Fibroblast of peridontal ligament (primary cell): ENCODE data around the gene GRIFIN.

Source experiments
- DNase-seq: peaks from one replicate; pipeline ENCODE4 v3.0.0-alpha.2; 2010; ENCODE audit errors: extremely low read depth

GRIFIN gene, protein sequence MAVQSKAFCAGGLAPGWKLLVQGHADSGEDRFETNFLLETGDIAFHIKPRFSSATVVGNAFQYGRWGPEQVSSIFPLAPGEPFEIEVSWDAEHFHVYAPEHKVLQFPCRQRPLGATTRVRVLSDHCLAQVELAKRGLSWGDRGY

DNA sequence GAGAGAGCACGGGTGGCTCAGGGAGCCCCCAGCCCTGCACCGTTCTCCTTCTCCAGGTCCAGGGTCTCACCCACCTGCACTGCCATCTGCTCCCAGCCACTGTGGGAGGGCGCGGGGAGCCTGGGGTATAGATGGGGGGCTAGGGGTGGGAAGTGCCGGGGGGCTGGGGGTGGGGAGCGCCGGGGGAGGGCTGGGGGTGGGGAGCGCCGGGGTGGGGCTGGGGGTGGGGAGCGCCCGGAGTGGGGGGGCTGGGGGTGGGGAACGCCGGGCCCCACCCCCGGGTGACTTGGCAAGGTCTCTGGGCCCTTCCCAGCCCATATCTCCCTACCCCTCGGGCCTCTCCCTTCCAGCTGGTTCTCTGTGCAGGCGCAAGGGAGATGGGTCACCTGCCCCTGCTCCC is at the start of gene GRIFIN:
Gene GRIFIN, minus strand, starts transcription at position 101 of the 400 bp plus-strand sequence. Its CDS starts 15 bp downstream, at position 86.
- no peak for DNase-seq

DNA sequence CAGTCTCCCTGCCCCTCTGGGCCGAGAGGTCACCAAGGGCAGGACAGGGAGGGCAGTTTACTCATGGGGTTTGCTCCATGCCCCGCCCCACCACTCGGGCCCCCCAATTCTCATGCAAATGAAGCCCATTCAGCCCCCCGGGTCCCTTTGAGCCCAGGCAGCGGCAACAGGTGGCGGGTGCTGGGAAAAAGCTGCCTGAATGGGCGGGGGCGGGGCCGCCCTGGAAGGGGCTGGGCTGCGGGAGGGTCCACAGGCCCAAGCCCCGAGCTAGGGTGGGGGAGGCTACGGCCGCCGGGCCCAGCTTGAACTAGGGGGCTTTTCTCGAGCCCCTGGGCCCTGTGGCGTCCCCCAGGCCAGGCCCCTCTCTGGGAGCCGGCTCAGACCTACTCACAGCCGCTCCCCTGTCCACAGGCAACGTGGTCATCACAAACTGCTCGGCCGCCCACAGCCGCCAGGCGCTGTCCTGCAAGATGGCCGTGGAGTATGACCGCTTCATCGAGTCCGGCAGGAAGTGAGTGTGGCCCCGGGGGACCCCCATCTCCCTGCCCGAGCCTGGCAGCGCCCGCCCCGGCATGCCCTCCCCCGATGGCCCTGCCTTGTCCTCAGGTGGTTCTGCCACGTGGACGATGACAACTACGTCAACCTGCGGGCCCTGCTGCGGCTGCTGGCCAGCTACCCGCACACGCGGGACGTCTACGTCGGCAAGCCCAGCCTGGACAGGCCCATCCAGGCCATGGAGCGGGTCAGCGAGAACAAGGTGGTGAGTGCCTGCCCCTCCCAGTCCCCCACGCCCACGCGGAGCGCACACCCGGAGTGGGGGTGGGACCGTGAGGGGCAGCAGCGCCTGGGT is 48.8 kb upstream of the GRIFIN start:
- no peak for DNase-seq

DNA sequence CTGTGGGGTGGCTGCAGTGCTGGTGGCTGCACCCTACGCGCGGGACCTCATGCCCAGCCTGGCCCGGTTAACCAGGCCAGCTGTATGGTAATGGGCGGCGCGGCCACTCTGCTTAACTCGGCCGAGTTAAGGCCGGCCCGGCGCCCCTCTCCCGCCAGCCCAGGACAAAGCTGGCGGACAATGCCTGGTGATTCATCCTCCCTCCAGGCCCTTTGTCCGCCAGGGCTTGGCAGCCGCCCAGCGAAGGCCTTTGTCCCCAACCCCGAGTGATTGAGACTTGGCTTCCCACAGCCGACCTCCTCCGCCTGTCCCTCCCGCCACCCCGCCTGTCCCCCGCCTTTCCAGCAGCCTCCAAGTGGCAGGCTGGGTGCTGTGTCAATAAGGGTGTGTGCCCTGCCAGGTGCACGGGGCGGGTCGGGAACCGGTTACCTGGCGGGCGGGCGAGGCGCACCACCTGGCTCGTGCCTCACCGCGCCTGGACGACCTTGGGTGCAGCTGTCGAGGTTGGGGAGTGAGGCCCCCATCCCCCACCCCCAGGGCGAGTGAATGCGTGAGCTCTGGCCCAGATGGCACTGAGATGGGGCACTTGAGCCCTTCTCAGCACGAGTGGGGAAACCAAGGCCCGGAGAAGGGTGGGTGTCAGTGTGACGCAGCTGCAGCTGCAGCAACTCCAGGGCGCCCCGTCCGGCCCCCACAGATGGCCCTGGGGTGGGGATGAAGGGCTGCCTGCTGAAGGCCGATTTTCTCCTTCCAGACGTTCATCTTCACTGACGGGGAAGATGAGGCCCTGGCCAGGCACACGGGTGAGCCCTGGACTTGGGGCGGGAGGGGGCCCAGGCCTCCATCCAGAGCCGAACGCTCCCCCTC is 48.0 kb upstream of the GRIFIN start:
- DNase-seq = no peak

DNA sequence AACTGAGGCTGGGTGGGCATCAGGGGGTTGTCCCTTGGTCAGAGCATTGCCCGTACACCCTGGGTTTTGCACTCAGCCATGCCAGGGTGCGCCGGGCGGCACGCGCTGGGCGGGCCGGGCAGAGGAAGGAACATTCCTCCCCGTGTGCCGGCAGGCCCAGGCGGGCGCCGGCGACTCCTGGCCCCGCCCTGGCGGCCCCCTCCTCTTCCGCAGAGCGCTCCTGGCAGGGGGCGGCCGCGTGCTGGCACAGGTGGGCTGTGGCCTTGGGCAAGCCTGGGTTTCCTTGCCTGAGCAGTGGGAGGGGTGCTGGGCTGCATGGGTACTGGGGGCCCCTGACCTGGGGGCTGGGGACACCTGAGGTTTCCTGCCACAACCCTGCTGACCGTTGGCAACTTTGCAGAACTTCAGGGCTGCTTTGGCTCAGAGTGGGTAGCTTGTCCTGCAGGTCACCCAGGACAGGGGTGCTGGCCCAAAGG is 47.3 kb upstream of the GRIFIN start:
- no peak for DNase-seq

DNA sequence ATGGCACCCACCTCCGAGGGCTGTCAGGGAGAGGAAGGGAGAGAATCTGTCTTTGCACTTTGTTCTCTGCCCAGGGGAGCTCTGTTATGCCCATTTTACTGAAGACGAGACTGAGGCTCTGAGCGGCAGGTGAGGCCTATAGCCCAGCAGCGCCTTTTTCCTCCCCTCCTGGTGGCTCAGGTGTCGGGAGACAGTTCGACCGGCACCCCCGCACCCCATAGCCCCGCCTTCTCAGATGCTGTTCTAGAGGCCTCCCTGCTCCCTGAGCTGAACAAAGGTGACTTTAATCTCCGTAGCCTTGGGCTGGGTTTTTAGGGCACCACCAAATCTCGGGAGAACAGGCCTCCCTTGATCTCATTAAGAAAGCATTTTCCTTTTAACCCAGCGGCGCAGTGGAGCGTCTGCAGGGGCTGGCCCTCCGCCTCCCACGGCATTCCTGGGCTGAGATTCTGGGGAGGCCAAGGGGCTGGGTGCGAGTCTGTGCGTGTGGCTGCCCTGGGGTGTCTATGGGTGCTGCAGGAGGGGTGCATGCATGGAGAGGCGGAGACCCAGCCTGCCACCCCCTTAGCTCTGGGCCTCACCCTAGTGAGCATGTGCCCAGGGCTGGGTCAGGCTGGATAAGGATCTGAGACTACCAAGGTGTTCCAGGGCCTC is 46.7 kb upstream of the GRIFIN start:
- DNase-seq = peak; percentile 34

DNA sequence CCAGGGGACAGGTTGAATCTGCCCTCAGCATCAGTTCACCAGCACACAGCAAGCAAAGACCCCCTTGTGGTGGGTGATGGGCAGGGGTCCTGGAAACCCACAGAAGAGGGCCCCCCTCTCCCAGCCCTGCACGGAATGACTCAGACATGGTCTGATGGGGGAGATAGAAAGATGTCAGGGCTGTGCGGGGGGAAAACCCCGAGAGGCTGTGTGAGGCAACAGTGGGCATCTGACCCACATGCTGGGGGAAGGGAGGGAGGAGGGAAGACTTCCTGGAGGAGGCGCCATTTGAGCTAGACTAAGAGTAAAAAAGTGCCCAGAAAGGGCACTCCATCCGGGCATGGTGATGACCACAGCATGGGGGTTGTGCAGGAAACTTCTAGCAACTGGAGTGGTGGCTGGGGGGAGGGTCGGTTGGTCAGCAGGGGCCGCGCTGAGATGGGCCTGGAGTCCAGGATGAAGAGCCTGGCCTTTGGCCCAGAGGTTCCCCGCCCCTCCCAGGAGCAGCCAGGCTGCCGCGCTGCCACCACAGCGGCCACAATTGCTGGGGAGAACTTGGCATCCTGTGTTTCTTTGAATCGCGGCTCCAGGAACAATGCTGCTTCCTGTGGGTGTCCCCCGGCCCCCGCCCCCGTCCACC is 45.9 kb upstream of the GRIFIN start:
- no peak for DNase-seq

DNA sequence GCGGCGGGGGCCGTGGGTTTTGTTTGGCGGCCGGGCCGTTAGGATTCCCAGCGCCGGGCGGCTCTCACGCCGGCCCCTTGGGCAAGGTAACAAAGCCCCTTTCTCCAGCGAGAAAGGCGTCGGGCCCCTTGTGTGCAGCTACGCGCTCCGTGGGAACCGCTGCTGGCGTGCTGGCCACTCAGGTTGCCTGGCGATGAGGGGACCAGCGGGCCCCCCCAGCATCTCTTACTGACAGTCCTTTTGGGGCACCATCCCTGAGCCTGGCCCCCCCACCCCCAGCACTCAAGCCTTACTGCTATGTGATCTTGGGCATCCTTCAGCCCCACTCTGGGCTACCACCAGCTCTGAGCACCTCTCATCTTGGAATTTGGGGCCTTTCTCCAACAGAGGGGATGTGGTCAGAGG is 45.1 kb upstream of the GRIFIN start:
- DNase-seq = no peak

DNA sequence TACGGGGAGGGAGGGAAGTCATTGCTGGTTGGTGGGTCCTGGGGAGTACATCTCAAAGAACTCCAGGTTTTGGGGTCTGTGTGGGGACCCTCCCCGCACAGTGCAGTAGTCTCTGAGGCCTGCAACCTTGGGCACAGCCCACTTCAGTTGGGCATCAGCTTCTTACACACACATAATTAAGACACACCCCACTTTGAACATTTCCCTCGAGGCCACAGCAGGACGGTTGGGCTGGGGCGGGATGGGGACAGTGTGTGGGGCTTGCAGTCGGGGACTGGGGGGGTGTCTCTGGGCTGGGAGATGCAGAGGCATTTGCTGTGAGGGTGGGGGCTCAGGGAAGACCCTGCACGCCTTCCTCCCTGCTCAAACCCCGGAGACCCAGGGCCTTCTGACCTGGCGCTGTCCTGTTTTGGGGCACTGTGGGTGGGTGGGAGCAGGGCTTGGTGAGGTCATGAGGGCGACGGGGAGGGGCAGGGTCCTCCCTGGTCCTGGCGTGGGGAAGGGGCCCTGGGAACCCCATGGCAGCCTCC is 44.6 kb upstream of the GRIFIN start:
- no peak for DNase-seq

DNA sequence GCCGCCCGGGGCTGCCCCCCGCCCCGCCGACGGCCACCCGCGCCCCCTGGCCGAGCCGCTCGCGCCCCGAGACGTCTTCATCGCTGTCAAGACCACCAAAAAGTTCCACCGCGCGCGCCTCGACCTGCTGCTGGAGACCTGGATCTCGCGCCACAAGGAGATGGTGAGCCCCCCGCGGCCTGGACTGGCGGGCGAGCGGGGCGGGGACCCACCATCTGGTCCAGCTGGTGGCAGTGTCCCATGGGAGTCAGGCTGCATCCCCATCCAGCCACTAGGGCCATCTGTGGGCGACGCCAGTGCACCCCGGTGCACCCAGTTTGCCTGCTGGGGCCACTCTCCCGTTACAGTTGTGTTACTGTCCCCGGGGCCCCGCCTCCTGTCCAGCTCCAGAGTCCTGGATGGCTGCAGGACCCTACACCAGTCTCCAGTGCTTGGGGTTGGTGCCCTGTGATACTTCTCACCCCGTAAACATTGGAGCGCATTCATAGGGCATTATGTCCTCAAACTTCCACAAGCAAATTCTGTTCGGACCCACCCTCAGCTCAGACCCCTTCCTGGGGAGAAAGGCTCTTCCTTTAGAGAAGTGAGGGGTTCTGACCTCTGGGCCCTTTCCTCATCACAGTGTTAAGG is 44.0 kb upstream of the GRIFIN start:
- no peak for DNase-seq

DNA sequence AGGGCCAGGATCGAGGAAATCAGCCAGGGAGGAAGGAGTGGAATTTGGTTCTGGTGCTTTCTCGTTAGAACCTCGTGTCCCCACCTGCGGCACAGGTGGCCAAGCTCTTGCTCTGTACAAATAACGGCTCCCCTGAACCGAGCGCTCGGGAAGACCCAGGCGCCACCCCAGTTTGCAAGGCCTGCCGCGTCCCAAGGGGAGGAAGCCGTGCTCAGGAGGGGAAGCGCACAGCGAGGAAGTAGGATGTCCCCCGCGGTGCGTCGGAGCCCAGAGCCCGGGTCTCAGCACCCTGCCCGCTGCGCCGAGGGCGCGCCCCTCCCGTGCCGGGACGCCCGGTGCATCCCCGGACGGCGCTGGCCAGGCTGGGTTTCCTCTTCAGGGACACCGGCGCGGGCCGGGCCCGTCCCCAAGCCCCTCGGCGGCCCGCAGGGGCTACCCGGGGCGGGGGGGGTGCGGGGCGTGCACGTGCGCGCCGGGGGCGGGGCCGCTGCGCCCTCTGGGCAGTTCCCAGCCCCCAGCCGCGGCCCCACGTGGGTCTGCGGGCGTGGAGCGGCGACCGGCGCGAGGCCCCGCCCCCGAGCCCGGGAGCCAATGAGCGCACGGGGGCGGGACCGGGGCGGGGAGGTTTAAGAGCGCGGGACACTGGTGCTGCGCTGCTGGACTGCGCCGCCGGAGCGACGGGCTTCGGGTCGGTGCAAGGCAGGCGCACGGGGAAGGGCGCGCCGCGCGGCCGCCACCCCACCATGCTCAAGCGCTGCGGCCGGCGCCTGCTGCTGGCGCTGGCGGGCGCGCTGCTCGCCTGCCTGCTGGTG is 43.1 kb upstream of the GRIFIN start, which contains the start of gene LFNG:
Gene LFNG, plus strand, starts transcription at position 656 of the 812 bp plus-strand sequence. Its CDS starts 88 bp downstream, at position 744.
- DNase-seq = peak; percentile 74

DNA sequence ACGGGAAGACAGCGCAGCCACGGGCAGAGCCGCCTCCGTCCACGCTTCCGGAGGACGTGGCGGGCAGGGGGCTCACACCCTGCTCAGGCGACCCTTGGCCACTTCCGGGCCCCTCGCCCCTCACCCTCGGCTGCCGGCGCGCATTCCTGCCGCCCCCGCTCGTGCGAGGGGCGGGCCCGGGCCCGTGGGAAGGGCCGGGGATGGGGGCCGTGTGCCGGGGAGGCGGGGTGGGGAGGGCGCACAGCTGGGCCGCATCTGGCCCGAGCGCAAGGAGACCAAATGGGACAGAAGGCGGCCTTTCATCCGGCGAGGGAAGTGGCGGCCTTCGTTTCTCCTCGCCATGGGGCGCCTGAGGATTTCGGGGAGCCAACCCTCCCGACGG is 42.5 kb upstream of the GRIFIN start:
- no peak for DNase-seq

DNA sequence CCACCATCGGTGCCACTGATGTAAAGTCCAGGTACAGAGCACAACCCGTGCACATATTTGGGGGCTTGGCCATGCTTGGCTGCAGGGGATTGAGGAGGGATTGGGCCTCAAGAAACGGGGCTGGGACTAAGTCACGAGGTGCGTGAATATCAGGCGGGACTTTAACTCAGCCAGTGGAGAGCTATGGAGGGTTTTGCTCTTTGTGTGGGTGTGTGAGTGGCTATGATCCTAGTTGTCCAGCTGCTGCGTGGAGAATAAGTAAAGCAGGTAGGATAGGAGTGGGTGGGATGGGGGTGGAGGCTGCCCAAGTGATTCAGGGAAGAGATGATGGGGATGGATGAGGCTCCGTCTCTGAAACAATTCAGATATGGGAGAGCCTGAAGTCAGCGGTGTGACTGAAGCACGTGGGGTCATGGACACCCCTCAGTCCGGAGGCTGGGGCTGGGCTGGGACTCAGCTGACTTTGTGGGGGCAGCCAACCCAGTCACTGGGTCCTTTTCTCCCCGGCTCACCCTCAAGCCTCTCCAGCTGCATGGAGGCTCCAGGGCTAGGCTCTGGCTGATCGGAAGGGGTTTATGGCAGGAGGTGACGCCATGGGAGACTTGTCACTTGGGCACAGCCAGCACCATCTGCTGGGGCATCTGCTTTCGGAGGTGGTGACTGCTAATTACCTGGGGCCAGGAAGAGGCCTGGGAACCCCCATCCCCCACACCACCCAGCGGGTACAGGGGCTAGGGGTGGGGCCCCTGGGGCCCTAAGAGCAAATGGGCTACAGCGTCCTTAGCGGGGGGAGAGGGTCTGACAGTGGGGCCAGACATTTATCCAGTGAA is 41.7 kb upstream of the GRIFIN start:
- DNase-seq = no peak

DNA sequence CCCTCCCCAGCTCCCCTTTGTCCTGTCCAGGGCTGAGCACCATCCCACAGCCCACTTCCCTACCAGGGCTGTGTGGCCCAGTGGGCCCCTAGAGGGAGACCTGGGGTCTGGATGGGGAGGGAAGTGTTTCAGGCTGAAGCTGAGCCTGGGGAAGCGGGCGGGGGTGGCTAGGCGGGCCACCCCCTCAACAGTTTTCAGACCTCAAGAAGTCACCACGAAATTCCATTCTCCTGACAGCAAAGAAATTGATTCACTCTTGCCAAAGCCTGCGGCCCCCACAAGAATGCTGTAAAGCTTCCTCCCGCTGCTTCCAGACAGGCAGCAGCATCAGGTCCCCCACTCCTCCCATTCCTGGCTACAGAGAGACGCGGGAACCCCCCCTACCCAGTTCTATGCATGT is 40.8 kb upstream of the GRIFIN start:
- peak; percentile 89 for DNase-seq

DNA sequence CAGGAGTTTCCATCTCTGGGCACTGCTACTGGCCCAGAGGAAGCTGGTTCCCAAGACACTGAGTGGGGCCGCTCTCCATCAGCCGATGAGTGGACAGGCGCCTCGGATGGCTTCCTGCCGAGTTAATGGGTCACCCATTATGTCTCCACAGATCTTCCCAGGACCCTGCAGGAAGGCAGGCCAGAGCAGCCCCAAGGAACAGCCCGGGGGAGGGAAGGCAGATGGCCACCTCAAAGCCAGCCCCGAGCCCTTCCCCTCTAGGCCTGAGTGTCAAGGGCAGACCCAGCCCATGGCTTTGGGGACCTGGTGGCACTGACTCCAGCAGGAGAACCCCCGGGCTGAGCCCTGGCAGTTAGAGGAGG is 40.0 kb upstream of the GRIFIN start:
- no peak for DNase-seq

DNA sequence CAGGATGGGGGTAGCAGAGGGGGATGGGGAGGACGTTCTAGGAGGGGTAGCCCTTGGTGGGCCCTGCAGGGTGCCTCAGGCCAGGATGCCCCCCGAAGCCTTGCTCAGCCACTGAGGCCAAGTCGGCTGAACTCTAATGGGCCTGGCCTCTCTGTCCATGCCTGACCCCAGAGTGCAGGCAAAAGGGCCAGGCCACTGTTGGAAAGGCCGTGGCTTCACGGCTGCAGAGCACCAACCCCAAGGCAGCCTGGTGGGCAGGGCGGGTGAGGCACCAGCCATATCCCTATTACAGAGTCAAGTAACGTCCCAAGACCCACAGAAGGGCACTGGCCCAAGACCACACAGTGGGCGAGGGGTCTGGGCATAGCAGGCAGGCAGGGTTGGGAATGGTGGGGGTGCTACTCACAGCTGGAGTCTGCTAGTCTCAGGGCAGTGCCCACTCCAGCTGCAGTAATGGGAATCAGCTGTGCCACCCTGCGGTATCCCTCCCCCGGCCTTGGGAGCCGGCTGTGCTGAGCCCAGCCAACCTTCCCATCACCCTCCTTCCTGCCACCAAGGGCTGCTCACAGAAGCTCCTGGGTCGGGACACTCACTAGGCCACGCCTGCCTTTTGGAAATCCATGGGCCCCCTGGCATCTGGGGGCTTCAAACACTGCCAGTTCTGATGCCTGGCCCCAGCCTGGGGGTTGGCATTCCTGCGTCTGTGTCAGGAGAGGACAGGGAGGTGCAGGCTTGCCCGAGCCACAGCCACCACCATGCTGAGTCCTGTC is 39.4 kb upstream of the GRIFIN start:
- DNase-seq = no peak

DNA sequence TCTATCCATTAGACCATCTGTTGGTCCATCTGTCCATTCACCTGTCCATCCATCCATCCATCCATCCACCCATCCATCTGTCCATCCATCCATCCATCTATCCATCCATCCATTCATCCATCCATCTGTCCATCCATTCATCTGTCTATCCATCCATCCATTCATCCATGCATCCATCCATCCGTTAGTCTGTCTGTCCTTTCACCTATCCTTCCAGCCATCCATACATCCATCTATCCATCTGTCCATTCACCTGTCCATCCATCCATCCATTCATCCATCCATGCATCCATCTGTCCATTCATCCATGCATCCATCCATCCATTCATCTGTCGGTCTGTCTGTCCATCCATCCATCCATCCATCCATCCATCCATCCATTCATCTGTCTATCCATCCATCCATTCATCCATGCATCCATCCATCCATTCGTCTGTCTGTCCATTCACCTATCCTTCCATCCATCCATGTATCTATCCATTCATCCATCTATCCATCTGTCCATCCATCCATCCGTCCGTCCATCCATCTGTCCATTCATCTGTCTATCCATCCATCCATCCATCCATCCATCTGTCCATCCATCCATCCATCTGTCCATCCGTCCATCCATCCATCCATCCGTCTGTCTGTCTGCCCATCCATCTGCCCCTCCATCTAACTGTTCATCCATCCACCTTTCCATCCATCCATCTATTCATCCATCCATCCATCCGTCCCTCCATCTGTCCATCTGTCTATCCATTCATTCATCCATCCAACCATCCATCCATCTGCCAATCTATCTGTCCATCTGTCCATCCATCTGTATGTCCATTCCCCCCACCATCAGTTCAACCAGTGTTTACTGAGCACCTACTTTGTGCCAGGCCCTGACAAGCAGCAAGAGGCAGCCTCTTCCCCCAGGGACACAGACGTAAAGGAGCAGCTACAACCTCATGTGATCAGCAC is 38.5 kb upstream of the GRIFIN start:
- DNase-seq = no peak

DNA sequence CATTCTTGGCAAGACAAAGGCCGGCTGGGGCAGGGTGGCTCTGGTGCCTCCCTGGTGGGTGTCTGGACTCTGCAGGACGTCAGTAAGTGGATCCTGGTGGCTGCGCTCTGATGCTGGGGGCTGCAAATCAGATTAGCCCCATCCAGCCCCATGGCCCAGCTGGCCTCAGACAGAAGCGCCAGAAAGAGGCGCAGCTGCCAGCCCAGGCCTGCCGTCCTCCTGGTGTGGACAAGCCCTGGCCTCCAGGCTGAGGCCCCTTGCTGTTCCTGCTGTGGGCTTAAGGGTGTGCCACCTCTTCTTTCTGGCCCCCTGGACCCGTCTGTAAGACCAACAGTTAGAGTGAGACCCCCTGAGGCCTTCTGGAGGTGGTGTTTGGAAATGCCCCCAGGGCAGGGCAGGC is 37.5 kb upstream of the GRIFIN start:
- no peak for DNase-seq
